WTC11 (cell line): ENCODE data around the gene ESR2. TPM values are rescaled to one million over a fixed set of nuclear protein-coding genes. Genes with fewer than 3 reads are reported as not detected.

Experiments
- ATAC-seq: fragments of 200-7000 bp; cut with Tn5 transposase; 2 replicates; pipeline ENCODE4 v1.10.0; 2021; ENCODE audit warnings: mild to moderate bottlenecking, moderate library complexity
- CTCF ChIA-PET: fragments of 300-600 bp; sonication (Branson Sonifier 250); formaldehyde crosslinking; loops from one replicate; lab custom pipeline; 2021; ENCODE audit warnings: antibody characterized with exemption; lab: Charles Lee
- POLR2A ChIA-PET: fragments of 350-600 bp; sonication (Branson Sonifier 250); formaldehyde crosslinking; loops from one replicate; lab custom pipeline; 2021; ENCODE audit warnings: antibody characterized with exemption; lab: Charles Lee
- DNase-seq: peaks from one replicate; pipeline ENCODE4 v3.0.0; 2021; ENCODE audit warnings: low spot score
- H3K27ac Mint-ChIP-seq: 2 replicates; pipeline ENCODE4 v1.8.0; 2021; ENCODE audit warnings: mixed read lengths
- H3K27me3 Mint-ChIP-seq: 2 replicates; pipeline ENCODE4 v1.8.0; 2021; ENCODE audit warnings: low read depth, mild to moderate bottlenecking, moderate library complexity, mixed read lengths
- H3K36me3 Mint-ChIP-seq: 2 replicates; pipeline ENCODE4 v1.8.0; 2021; ENCODE audit warnings: mixed read lengths
- H3K4me1 Mint-ChIP-seq: 2 replicates; pipeline ENCODE4 v1.8.0; 2022; ENCODE audit warnings: mixed read lengths
- H3K4me3 Mint-ChIP-seq: 2 replicates; pipeline ENCODE4 v1.8.0; 2021; ENCODE audit warnings: mild to moderate bottlenecking, moderate library complexity, mixed read lengths
- H3K9me3 Mint-ChIP-seq: 2 replicates; pipeline ENCODE4 v1.8.0; 2021; ENCODE audit warnings: mixed read lengths
- ATF6 ChIP-seq: sonication (generic); formaldehyde crosslinking; IDR thresholded peaks from 2 replicates; pipeline ENCODE4 v1.8.1; 2023; ENCODE audit warnings: mild to moderate bottlenecking, missing genetic modification reagents
- CDX4 ChIP-seq: fragments of 250-450 bp; sonication (Bioruptor Pico); IDR thresholded peaks from 2 replicates; pipeline ENCODE4 v1.9.0; 2021; ENCODE audit warnings: moderate library complexity, mild to moderate bottlenecking, inconsistent platforms, borderline replicate concordance
- CTCF ChIP-seq: fragments of 200-600 bp; IDR thresholded peaks from 2 replicates; pipeline ENCODE4 v1.8.0; 2022; ENCODE audit warnings: antibody characterized with exemption
- ESRRA ChIP-seq: sonication (generic); formaldehyde crosslinking; IDR thresholded peaks from 2 replicates; pipeline ENCODE4 v1.8.1; 2022; ENCODE audit warnings: mild to moderate bottlenecking, missing genetic modification reagents, borderline replicate concordance
- FOXP1 ChIP-seq: sonication (generic); formaldehyde crosslinking; IDR thresholded peaks from 2 replicates; pipeline ENCODE4 v1.8.0; 2022; ENCODE audit warnings: missing genetic modification reagents, mild to moderate bottlenecking, moderate library complexity, borderline replicate concordance
- FOXP4 ChIP-seq: sonication (generic); formaldehyde crosslinking; IDR thresholded peaks from 2 replicates; pipeline ENCODE4 v1.8.0; 2022; ENCODE audit warnings: mild to moderate bottlenecking, missing genetic modification reagents
- IRF2 ChIP-seq: sonication (generic); formaldehyde crosslinking; IDR thresholded peaks from 2 replicates; pipeline ENCODE4 v1.8.0; 2022; ENCODE audit warnings: low read depth, missing genetic modification reagents, borderline replicate concordance
- JAZF1 ChIP-seq: fragments of 250-450 bp; sonication (Bioruptor Pico); IDR thresholded peaks from 2 replicates; pipeline ENCODE4 v1.9.0; 2021; ENCODE audit warnings: moderate library complexity, mild to moderate bottlenecking, inconsistent platforms
- NFE2L1 ChIP-seq: sonication (generic); formaldehyde crosslinking; IDR thresholded peaks from 2 replicates; pipeline ENCODE4 v1.8.1; 2023; ENCODE audit warnings: missing genetic modification reagents
- NR2C2 ChIP-seq: sonication (generic); formaldehyde crosslinking; IDR thresholded peaks from 2 replicates; pipeline ENCODE4 v1.8.0; 2022; ENCODE audit warnings: mild to moderate bottlenecking, missing genetic modification reagents
- SMAD4 ChIP-seq: sonication (generic); formaldehyde crosslinking; IDR thresholded peaks from 2 replicates; pipeline ENCODE4 v1.8.0; 2022; ENCODE audit warnings: mild to moderate bottlenecking, missing genetic modification reagents
- TCF7 ChIP-seq: sonication (generic); formaldehyde crosslinking; IDR thresholded peaks from 2 replicates; pipeline ENCODE4 v1.8.0; 2022; ENCODE audit warnings: mild to moderate bottlenecking, low read depth, missing genetic modification reagents, moderate library complexity
- TEAD4 ChIP-seq: sonication (generic); formaldehyde crosslinking; IDR thresholded peaks from 2 replicates; pipeline ENCODE4 v1.8.0; 2022; ENCODE audit warnings: mild to moderate bottlenecking, missing genetic modification reagents
- ZNF263 ChIP-seq: sonication (generic); formaldehyde crosslinking; IDR thresholded peaks from 2 replicates; pipeline ENCODE4 v1.8.1; 2022; ENCODE audit warnings: low read depth, mild to moderate bottlenecking, moderate library complexity, missing genetic modification reagents
- ZNF512 ChIP-seq: sonication (generic); formaldehyde crosslinking; IDR thresholded peaks from 2 replicates; pipeline ENCODE4 v1.8.1; 2022; ENCODE audit warnings: missing genetic modification reagents, borderline replicate concordance
- total RNA-seq: library from RNA; stranded (reverse); gene quantifications from 3 replicates; pipeline ENCODE4 v1.2.3, GENCODE V29; 2021

ESR2 gene
- total RNA-seq, 1 experiment from 2014 or later = 0.50 TPM

- TF ChIP-seq ESRRA (CRISPR knock-in tag) (no peak), CDX4 (CRISPR knock-in tag) (no peak)
Observed at GRCh38 chr14:64221391-64222003, 72.7 kb downstream of the ESR2 start (continued).

GRCh38 chr14:64220466-64220865 lies 73.7 kb downstream of the ESR2 start:
- no peaks in the 10 kb centered on the region for H3K27me3 Mint-ChIP-seq
- CTCF ChIA-PET = interaction anchor here (0.8 to 1.6 kb wide), 3 partner anchors 37 to 82 kb away, joined by 3 to 6 read pairs (median 4); no protein-coding TSS in a partner anchor

More at GRCh38 chr14:64220466-64220865, 73.7 kb downstream of the ESR2 start:
- no peaks in the 10 kb centered on the region for H3K4me1 Mint-ChIP-seq
- H3K27ac Mint-ChIP-seq = no peak overlapping the region
- no peaks in the 10 kb centered on the region for H3K9me3 Mint-ChIP-seq
- POLR2A ChIA-PET = interaction anchor here (1.4 kb wide), 1 partner anchor 24 kb away, joined by 3 read pairs; no protein-coding TSS in a partner anchor
- peaks cover 77% of the 10 kb centered on the region for H3K36me3 Mint-ChIP-seq
- no peak overlapping the region for H3K4me3 Mint-ChIP-seq
- no peak for DNase-seq
- no peak for ATAC-seq
- no peak for TF ChIP-seq ZNF263 (CRISPR knock-in tag)
- no peak for TF ChIP-seq NFE2L1 (CRISPR knock-in tag)
- TF ChIP-seq SMAD4 (CRISPR knock-in tag) = no peak
- TF ChIP-seq CTCF = no peak
- TF ChIP-seq FOXP1 (CRISPR knock-in tag) = no peak
- TF ChIP-seq ATF6 (CRISPR knock-in tag) = no peak
- TF ChIP-seq NR2C2 (CRISPR knock-in tag) = no peak
- TF ChIP-seq TCF7 = no peak
- no peak for TF ChIP-seq JAZF1 (CRISPR knock-in tag)
- TF ChIP-seq TEAD4 (CRISPR knock-in tag) = no peak
- TF ChIP-seq IRF2 (CRISPR knock-in tag) = no peak
- no peak for TF ChIP-seq FOXP4 (CRISPR knock-in tag)
- TF ChIP-seq ZNF512 = no peak
